ENCODE results near the gene TMEM270.
"Not testable (repeated sequence)": the region's sequence is repeated elsewhere in the genome, so short reads cannot be mapped to it uniquely, and the experiment has no call there.

The TMEM270 gene, protein sequence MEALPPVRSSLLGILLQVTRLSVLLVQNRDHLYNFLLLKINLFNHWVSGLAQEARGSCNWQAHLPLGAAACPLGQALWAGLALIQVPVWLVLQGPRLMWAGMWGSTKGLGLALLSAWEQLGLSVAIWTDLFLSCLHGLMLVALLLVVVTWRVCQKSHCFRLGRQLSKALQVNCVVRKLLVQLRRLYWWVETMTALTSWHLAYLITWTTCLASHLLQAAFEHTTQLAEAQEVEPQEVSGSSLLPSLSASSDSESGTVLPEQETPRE

DNA sequence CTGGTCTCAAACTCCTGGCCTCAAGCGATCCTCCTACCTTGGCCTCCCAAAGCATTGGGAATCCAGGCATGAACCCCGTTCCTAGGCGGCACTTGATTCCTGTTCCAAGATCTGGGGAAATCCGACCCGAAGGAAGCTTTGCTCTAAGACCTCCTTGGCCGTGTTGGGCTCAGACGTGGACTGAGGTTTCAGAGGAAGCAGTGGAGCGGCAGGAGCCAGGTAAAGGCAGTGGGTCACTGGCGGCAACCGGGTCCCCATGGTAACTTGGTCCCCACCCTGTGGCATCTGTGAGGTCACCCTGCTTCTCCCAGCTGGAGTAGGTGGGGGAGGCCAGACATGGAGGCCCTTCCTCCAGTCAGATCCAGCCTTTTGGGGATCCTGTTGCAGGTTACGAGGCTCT is at the start of gene TMEM270:
TSS of gene TMEM270 (plus strand) at position 301 of the 400 bp plus-strand sequence. CDS start at position 337, 36 bp downstream.
- in situ Hi-C loops (cut with MboI; ENCODE audit: low sequenced_read_pairs), result no loop called here

DNA sequence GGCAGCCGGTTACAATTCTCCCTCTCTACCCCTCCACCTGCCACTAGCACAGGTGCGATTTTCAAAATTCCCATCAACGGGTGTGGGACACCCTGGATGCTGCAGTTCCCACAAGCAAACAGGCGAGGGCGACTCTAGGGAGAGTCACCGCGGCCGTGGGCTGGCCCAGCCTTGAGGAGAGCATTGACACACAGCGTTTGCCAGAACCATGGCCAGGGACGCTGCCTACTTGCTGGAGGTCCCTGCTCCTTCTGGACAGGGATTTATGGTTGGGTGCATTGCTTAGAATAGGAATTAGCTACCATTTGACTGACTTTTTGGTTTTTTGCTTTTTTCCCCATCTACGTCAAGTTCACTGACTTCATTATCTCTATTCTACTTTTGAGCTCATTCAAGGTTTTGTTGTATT is 49.2 kb upstream of the TMEM270 start:
- in situ Hi-C loops (cut with MboI; ENCODE audit: low sequenced_read_pairs), result no loop called here

DNA sequence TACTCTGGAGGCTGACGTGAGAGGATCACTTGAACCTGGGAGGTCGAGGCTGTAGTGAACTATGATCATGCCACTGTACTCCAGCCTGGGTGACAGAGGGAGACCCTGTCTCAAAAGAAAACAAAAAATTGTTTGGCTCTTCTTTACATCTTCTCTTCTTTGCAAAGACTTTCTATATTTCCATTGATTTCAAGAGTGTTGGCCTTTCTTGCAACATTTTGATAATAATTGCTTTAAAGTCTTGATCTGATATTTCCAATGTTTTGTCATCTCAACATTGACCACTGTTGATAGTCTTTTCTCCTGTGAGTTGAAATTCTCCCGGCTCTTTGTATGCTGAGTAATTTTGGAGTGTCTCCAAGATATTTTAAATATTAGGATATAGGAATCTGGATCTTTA is 48.0 kb upstream of the TMEM270 start:
- in situ Hi-C loops (cut with MboI; ENCODE audit: low sequenced_read_pairs), result no loop called here

DNA sequence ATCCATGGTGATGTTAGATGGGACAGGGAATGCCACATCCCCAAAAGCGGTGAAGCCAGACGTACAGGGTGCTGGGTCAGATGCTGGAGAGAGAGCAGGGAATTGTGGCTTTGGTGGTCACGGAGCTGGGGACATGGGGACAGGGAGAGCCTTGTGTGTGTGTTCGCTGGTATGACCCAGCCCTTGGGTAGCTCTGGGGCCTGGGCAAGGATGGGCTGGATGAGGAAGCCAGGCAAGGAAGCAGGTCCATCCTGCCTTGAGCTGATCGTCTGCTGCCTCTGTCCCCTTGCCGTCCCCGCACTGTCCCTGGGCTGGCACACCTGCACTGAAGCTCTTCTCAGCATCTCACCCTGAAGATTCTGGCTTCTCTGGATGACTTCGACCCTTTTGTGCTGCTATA is 45.5 kb upstream of the TMEM270 start:
- in situ Hi-C loops (cut with MboI; ENCODE audit: low sequenced_read_pairs), result no loop called here

DNA sequence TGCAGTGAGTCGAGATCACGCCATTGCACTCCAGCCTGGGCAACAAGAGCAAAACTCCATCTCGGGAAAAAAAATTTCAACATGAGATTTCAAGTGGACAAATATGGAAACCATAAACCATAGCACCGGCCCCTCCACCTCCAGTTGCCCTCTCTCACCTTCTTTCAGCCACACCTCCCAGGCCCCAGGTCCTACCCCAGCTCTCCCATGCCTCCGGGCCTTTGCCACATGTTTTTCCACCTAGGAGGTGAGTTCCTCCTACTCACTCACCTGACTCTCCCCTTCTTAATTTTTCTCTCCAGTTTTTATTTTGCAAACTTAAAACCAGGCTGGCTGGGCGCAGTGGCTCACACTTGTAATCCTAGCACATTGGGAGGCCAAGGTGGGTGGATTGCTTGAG is 43.8 kb upstream of the TMEM270 start:
- in situ Hi-C loops (cut with MboI; ENCODE audit: low sequenced_read_pairs), result no loop called here

DNA sequence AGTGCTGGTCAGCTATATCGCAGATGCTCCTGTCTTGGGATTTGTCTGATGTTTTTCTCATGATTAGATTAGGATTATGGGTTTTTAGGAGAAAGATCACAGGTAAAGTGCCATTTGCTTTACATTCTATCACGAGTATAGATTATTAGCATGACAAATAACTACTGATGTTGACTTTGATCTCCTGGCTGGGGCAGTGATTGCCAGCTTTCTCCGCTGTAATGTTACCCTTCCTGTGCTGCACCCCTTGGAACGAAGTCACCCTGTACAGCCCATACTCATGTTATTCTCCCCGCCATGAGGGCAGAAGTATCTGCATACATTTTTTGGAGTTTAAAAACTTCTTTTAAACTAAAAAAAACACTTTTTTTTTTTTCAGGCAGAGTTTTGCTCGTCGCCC is 40.9 kb upstream of the TMEM270 start:
- in situ Hi-C loops (cut with MboI; ENCODE audit: low sequenced_read_pairs), result no loop called here

DNA sequence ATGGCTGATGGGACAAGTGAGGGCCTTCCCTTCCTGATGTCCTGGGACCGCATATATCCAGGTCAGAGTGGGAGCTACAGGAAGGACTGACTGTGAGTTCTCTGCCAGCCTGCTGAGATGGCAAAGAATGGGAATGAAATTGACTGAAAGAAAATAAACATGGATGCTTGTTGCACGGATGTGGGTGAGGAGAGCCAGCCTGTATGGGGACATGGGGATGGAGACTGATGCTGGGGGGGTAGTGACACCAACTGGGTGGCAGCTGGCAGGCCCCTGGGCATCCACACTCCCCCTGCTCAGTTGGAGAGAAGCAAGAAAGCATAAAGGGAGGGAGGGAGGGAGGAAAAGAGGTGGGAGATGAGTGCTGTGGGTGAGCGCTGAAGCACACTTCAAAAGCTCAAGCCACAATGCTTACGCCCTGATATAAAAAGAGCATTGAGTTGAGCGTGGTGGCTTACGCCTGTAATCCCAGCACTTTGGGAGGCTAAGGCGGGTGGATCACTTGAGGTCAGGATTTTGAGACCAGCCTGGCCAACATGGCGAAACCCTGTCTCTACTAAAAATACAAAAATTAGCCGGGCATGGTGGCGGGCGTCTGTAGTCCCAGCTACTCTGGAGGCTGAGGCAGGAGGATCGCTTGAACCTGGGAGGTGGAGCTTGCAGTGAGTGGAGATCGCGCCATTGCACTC is 39.2 kb upstream of the TMEM270 start:
- in situ Hi-C loops (cut with MboI; ENCODE audit: low sequenced_read_pairs), result not testable (repeated sequence)

DNA sequence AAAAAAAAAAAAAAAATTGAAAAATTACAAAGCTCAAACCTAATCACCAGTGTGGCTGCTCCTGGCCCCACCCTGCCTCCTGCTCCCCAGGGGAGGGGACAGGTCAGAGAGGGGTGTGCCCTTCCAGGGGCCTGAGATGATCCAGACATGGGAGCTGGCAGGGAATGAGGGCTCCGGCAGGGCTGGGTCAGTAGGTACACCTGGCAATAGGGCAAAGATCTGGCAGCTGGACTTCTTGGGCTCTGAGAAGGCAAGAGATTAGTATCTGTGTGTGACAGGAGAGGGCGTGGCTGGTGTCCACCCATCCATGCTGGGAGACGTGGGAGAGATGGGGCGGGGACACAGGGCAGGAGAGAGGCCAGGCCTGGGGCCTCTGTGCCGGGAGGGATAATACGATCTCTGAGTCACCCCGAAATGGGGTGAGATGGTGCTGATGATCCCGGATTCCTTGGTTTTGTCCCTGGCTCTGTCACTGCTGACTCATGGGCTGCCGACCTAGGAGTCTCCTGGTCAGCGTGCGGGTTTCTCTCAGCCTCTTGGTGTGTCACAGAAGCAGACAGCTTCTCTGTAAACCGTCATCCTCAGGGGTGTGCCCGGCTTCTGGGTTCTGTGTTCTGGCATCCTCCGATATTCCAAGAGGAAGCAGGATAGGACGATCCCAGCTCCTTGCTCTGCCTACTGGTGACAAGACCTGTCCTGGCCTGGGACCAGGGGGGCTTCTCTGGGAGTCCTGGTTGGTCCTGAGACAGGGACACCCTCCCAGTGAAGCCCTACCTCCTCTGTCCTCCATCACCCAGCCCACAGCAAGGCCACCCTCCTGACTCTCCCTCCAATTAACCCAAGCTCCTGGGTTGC is 38.4 kb upstream of the TMEM270 start:
- in situ Hi-C loops (cut with MboI; ENCODE audit: low sequenced_read_pairs), result no loop called here

DNA sequence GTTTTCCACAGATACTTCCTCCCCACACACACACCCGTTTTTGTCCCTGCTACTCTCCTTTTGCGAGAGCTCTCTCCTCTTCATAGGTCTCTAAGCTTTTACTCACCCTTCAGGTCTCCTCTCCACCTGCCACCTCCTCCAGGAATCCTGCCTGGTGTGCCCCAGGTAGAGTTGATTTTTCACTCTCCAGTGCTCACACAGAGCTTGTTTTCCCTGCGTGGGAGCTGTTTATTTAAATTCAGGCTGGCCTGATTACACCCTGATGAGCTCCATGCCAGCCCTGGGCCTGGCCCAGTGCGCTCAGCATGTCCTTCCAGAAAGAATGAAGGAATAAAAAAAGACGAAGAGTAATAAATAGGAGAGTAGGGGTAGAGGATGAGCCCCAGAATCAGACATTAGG is 37.7 kb upstream of the TMEM270 start:
- in situ Hi-C loops (cut with MboI; ENCODE audit: low sequenced_read_pairs), result no loop called here

DNA sequence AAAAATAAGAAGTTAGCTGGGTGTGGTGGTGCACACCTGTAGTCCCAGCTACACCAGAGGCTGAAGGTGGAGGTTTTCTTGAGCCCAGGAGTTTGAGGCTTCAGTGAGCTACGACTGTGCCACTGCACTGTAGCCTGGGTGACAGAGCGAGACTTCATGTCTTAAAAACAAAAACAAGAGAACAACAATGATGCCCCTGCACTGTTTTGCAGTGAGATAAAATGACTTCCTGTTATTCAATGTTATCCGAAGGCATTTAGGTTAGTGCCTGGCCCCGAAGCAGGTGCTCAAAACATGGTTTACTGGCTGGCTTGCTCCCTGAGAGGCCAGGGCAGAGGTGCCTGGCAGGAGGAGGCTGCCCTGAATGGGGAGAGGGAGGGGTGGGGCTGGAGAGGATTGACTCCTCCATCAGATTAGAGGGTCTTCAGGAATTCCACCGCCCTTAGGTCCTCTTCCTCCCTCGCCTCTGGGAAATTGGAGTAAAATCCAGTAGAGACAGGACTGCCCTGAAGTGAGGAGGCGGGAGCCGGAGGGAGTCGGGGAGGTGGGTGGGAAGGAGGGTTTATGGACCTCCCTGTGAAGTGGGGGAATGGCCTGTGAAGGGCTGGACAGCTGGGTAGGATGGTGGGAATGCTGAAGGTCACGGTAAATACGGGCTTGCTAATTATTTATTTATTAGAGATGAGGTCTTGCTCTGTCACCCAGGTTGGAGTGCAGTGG is 36.9 kb upstream of the TMEM270 start:
- in situ Hi-C loops (cut with MboI; ENCODE audit: low sequenced_read_pairs), result no loop called here

DNA sequence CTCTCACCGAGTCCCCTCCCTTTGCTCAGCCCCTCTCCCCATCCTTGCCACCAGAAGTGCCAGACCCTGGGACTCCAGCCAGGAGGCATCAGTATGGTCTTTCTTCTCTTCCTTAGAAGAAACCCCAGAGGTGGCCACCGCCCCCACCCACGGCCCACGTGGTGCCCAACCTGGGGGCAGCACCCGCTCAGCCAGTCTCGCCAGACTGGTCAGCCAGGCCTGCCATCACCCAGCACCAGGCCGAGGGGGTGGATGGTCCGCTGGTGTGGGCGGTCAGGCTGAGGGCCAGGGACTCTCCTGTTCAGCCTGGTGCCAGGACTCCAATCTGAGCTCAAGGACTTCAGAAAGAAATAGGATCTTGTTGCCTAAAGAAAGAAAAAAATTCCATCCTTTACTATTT is 36.0 kb upstream of the TMEM270 start:
- in situ Hi-C loops (cut with MboI; ENCODE audit: low sequenced_read_pairs), result no loop called here

DNA sequence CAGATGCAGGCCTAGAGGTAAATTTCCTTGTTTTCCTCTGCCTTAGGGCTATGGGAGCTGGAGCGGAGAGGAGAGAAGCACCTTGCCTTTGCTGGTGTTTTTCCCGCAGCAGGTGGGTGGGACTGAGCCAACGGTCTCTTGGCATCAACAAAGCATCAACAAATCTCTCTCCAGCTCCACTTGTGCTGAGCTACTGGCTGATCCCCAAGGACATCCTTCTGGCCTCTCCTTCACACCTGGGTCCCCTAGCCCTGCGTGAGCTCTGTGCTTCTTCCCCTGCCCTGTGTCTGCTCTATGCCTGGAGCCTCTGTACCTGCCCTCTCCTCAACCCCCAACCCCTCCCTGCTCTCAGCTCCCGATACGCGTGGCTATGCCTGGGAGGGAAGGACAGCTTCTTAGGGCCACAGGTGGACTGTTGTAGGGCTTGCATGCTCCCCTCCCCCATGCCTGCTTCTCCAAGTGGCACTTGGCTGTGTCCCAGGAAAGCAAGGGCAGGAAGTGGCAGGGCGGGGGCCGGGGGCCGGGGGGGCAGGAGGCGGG is 33.3 kb upstream of the TMEM270 start:
- in situ Hi-C loops (cut with MboI; ENCODE audit: low sequenced_read_pairs), result no loop called here

DNA sequence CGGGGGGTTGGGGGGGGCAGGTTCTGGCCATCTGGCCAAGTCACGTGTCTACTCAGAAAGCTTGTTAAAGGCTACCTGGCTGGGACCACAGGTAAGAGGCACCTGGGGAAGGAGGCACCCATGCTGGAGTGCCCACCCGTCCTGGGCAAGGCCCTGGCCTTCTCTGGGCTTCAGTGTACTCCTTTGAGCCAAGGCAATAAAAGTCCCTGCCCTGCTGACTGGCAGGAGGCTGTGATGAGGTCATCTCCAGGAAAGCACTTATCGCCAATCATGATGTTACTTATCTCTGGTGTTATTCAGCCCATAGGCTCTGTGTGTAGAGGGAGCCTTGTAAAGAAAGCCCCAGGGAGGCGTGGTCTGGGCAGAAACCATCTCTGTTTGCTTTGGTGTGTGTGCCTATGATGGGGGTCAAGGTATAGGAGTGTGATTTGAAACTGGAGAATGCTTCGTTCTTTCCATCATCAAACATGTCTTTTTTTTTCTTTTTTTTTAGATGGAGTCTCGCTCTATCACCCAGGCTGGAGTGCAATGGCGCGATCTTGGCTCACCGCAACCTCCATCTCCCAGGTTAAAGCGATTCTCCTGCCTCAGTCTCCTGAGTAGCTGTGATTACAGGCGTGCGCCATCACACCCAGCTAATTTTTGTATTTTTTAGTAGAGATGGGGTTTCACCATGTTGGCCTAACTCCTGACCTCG is 32.7 kb upstream of the TMEM270 start:
- in situ Hi-C loops (cut with MboI; ENCODE audit: low sequenced_read_pairs), result no loop called here

DNA sequence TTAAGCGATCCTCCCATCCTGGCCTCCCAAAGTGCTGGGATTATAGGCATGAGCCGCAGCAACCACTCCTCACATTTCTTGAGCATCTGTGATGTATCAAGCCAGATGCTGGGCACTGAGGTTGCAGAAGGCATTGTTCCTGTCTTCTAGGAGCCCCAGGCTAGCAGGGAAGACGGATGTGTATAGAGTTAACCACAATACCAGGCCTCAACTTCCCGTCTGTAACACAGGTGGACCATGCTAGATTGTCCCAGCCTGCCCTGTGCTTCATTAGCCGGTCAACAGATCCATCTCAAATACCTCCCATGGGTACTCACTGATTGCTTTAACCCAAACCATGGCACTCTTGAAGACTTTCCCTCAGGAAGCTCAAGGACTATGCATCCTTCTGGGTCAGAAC is 32.0 kb upstream of the TMEM270 start:
- in situ Hi-C loops (cut with MboI; ENCODE audit: low sequenced_read_pairs), result no loop called here

DNA sequence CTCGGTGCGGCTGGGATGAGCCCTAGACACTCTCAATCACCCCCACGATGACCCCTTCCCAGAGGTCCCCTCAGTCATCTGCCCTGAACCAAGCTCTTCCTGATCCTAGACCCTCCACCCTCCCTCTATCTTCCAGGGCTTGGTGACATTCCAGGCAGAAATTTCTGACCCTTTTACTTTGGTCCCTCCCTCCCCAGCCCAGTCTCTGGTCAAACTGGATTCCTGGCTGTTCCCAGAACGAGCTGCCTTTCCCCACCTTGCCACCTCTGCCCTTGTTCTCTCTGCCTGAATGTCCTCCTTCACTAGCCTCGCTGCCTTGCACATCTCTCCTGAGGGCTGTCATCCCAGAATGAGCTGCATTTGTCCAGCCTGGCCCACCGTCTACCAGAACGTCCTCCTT is 31.5 kb upstream of the TMEM270 start:
- in situ Hi-C loops (cut with MboI; ENCODE audit: low sequenced_read_pairs), result no loop called here

DNA sequence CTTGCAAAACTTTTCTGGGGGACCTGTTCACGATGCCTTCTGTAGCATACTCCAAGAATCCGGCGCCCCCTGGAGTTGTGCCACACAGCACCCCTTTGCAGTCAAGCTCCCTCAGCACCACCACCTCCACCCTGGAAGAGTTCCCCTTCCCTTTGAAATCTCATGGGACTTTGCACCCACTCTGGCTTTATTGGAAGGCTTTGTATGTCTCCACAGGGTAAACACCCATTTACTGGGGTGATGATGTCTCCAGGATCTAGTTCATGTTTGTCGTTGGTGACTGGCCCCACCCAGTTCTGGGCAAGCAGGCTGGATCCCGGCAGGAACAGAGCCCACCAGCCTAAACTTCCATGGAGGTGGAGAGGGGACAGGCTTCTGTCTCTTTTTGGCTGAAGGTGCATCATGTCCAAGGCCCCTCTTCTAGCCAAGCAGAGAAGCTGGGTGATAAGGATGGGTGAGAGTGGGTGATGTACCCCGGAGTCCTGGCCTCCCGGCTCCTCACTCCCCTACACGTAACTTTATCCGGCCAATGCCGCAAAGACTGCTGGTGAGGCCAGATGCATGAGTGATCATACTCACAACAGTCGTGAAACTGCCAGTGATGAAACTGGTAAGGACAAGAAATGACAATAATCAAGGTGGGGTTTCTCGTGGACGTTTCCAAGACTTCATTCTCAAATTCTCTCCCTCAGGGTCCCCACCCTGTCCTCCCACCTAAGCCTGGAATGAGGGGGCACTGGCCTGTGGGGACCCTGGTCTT is 30.9 kb upstream of the TMEM270 start:
- in situ Hi-C loops (cut with MboI; ENCODE audit: low sequenced_read_pairs), result no loop called here

DNA sequence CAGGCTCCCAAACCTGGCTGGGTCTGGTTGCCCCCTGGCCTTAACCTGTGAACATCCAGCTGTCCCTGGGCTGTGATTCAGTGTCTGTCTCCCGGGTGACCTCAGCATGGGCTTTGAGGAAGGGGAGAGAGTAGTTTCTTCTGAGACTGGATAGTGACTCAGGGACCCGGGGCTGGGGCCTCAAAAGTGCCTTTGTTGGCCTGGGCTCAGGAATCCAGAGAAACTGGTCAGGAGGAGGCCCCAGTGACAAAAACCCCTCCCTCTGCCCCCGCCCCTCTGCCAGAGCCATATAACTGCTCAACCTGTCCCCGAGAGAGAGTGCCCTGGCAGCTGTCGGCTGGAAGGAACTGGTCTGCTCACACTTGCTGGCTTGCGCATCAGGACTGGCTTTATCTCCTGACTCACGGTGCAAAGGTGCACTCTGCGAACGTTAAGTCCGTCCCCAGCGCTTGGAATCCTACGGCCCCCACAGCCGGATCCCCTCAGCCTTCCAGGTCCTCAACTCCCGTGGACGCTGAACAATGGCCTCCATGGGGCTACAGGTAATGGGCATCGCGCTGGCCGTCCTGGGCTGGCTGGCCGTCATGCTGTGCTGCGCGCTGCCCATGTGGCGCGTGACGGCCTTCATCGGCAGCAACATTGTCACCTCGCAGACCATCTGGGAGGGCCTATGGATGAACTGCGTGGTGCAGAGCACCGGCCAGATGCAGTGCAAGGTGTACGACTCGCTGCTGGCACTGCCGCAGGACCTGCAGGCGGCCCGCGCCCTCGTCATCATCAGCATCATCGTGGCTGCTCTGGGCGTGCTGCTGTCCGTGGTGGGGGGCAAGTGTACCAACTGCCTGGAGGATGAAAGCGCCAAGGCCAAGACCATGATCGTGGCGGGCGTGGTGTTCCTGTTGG is 30.0 kb upstream of the TMEM270 start, which contains the start of gene CLDN4:
TSS of gene CLDN4 (plus strand) at position 316 of the 903 bp plus-strand sequence. CDS start at position 522, 206 bp downstream.
- in situ Hi-C loops (cut with MboI; ENCODE audit: low sequenced_read_pairs), result no loop called here

DNA sequence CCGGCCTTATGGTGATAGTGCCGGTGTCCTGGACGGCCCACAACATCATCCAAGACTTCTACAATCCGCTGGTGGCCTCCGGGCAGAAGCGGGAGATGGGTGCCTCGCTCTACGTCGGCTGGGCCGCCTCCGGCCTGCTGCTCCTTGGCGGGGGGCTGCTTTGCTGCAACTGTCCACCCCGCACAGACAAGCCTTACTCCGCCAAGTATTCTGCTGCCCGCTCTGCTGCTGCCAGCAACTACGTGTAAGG is 29.4 kb upstream of the TMEM270 start:
- in situ Hi-C loops (cut with MboI; ENCODE audit: low sequenced_read_pairs), result no loop called here
